Activated gamma-delta T cell treated with Interleukin-2 at 50 U/mL for 16 hours (primary cell): ENCODE data around the gene SYT9.

ENCODE experiments used
- DNase-seq: peaks from one replicate; pipeline ENCODE4 v3.0.0-alpha.2; 2020

The SYT9 gene

GRCh38 chr11:7348432-7349304 is 97.0 kb downstream of the SYT9 start:
- no peak for DNase-seq

GRCh38 chr11:7351228-7351627 is 99.5 kb downstream of the SYT9 start:
- DNase-seq, result no peak

GRCh38 chr11:7353100-7353499 is 101.4 kb downstream of the SYT9 start:
- no peak for DNase-seq

- no peak for DNase-seq
Observed at GRCh38 chr11:7364660-7365059, 113.0 kb downstream of the SYT9 start.

- DNase-seq, result no peak
Observed at GRCh38 chr11:7367803-7368202, 116.1 kb downstream of the SYT9 start.

- DNase-seq, result no peak
Observed at GRCh38 chr11:7376386-7376785, 124.7 kb downstream of the SYT9 start.

GRCh38 chr11:7381937-7382336 is 130.2 kb downstream of the SYT9 start:
- DNase-seq, result no peak

- no peak for DNase-seq
Observed at GRCh38 chr11:7383406-7383805, 131.7 kb downstream of the SYT9 start.

GRCh38 chr11:7384691-7385090 is 133.0 kb downstream of the SYT9 start:
- DNase-seq, result no peak

GRCh38 chr11:7385532-7385931 is 133.8 kb downstream of the SYT9 start:
- DNase-seq, result no peak

GRCh38 chr11:7413961-7414915 is 162.5 kb downstream of the SYT9 start:
- DNase-seq, result no peak

GRCh38 chr11:7414973-7415817 is 163.5 kb downstream of the SYT9 start:
- DNase-seq, result no peak

GRCh38 chr11:7416080-7416479 is 164.4 kb downstream of the SYT9 start:
- no peak for DNase-seq

GRCh38 chr11:7417328-7417727 is 165.6 kb downstream of the SYT9 start:
- DNase-seq, result no peak

- no peak for DNase-seq
Observed at GRCh38 chr11:7418061-7418460, 166.4 kb downstream of the SYT9 start.

- no peak for DNase-seq
Observed at GRCh38 chr11:7418906-7419305, 167.2 kb downstream of the SYT9 start.

GRCh38 chr11:7421136-7421535 is 169.4 kb downstream of the SYT9 start:
- DNase-seq, result no peak

- DNase-seq, result no peak
Observed at GRCh38 chr11:7422544-7423331, 171.0 kb downstream of the SYT9 start.

GRCh38 chr11:7423946-7424345 is 172.2 kb downstream of the SYT9 start:
- no peak for DNase-seq

- DNase-seq, result no peak
Observed at GRCh38 chr11:7427733-7428132, 176.0 kb downstream of the SYT9 start.

GRCh38 chr11:7428196-7428595 is 176.5 kb downstream of the SYT9 start:
- no peak for DNase-seq

GRCh38 chr11:7430496-7430895 is 178.8 kb downstream of the SYT9 start:
- no peak for DNase-seq
